HCT116 (cell line): Measurements from ENCODE around the gene AGBL3. TPM values are rescaled to one million over a fixed set of nuclear protein-coding genes. Genes with fewer than 3 reads are reported as not detected.

Experiments used
- ATAC-seq: fragments of 200-7000 bp; cut with Tn5 transposase; 2 replicates; pipeline ENCODE4 v1.9.1; 2020; ENCODE audit warnings: mild to moderate bottlenecking, moderate library complexity
- BruUV-seq: library from RNA; stranded (reverse); fragments of 400-500 nt; replicated peaks from 2 replicates; lab custom pipeline; 2021; lab: Mats Ljungman, UMichigan
- CTCF ChIA-PET: fragments of 300-600 bp; sonication (Branson Sonifier 250); formaldehyde crosslinking; loops from one replicate; lab custom pipeline; 2021; ENCODE audit warnings: antibody characterized with exemption; lab: Charles Lee
- POLR2A ChIA-PET: fragments of 300-600, 350-600 bp; sonication (Branson Sonifier 250); formaldehyde crosslinking; loops from one replicate; lab custom pipeline; 2021; ENCODE audit warnings: antibody characterized with exemption; lab: Charles Lee
- RAD21 ChIA-PET, 2 experiments: fragments of 300-600 bp; sonication (Branson Sonifier 250); formaldehyde crosslinking; loops; one replicate each; lab custom pipeline; 2023; ENCODE audit warnings: low total read pairs in 2 of 2; ENCODE audit not compliant: uncharacterized antibody in 2 of 2, unreplicated experiment in 2 of 2, low non-redundant PET in 1 of 2; lab: Charles Lee
- DNase-seq: peaks from one replicate; pipeline ENCODE4 v3.0.0-alpha.2; 2010; ENCODE audit warnings: low read depth, low spot score
- H2AFZ ChIP-seq: fragments of 200-600 bp; shearing (Covaris generic), sonication (generic); 2 replicates; pipeline ENCODE4 v1.6.1; 2017; ENCODE audit warnings: low read depth, mixed run types, mixed read lengths, antibody characterized with exemption, low read length; ENCODE audit not compliant: poor library complexity, severe bottlenecking
- H3K27ac ChIP-seq: 2 replicates; pipeline ENCODE4 v1.5.1; 2012; ENCODE audit warnings: low read depth, low read length
- H3K27me3 ChIP-seq: fragments of 200-600 bp; sonication (generic); 2 replicates; pipeline ENCODE4 v1.6.1; 2016; ENCODE audit warnings: mixed run types, low read length, mixed read lengths; ENCODE audit not compliant: insufficient read depth
- H3K36me3 ChIP-seq, 2 experiments: fragments of 200-500 bp in 1 of 2; fragments of 200-600 bp in 1 of 2; sonication (Bioruptor generic) in 1 of 2; sonication (generic) in 1 of 2; 2 replicates each; pipeline versions ENCODE4 v1.5.1 to v1.6.1; 2014 to 2016; ENCODE audit warnings: low read length in 2 of 2, inconsistent platforms in 1 of 2, mixed read lengths in 1 of 2, mixed run types in 1 of 2; ENCODE audit not compliant: insufficient read depth in 2 of 2, control insufficient read depth in 1 of 2
- H3K4me1 ChIP-seq, 2 experiments: fragments of 200-600 bp in 1 of 2; sonication (generic) in 1 of 2; 2 replicates each; pipeline versions ENCODE4 v1.5.1 to v1.6.1; 2012 to 2017; ENCODE audit warnings: low read length in 2 of 2, inconsistent platforms in 1 of 2, mild to moderate bottlenecking in 1 of 2, mixed read lengths in 1 of 2, mixed run types in 1 of 2, moderate library complexity in 1 of 2; ENCODE audit not compliant: insufficient read depth in 2 of 2, control insufficient read depth in 1 of 2
- H3K4me2 ChIP-seq: fragments of 200-600 bp; sonication (generic); 2 replicates; pipeline ENCODE4 v1.6.1; 2017; ENCODE audit warnings: mixed run types, low read length, mixed read lengths
- H3K4me3 ChIP-seq, 2 experiments: fragments of 200-600 bp in 1 of 2; sonication (generic) in 1 of 2; replicated peaks in 1 of 2; 2 replicates each; pipeline ENCODE4 v1.5.1; 2011 to 2016; ENCODE audit warnings: low read length in 2 of 2, control low read depth in 1 of 2, low read depth in 1 of 2, mild to moderate bottlenecking in 1 of 2, mixed read lengths in 1 of 2, mixed run types in 1 of 2
- H3K79me2 ChIP-seq: fragments of 200-600 bp; sonication (generic); 2 replicates; pipeline ENCODE4 v1.6.1; 2017; ENCODE audit warnings: mild to moderate bottlenecking, mixed run types, low read length, moderate library complexity, mixed read lengths; ENCODE audit not compliant: insufficient read depth
- H3K9ac ChIP-seq: fragments of 200-600 bp; sonication (generic); 2 replicates; pipeline ENCODE4 v1.6.1; 2016; ENCODE audit warnings: low read length, mixed read lengths
- H3K9me2 ChIP-seq: fragments of 200-600 bp; sonication (generic), shearing (Covaris generic); 2 replicates; pipeline ENCODE4 v1.6.1; 2017; ENCODE audit warnings: mixed run types, mild to moderate bottlenecking, moderate library complexity; ENCODE audit not compliant: insufficient read depth
- H3K9me3 ChIP-seq, 2 experiments: fragments of 200-500 bp in 1 of 2; fragments of 200-600 bp in 1 of 2; sonication (Bioruptor generic) in 1 of 2; sonication (generic) in 1 of 2; 2 replicates each; pipeline ENCODE4 v1.6.1; 2014 to 2017; ENCODE audit warnings: low read length in 2 of 2, mixed read lengths in 2 of 2, inconsistent platforms in 1 of 2, low read depth in 1 of 2, mild to moderate bottlenecking in 1 of 2, mixed run types in 1 of 2, moderate library complexity in 1 of 2; ENCODE audit not compliant: control insufficient read depth in 1 of 2, insufficient read depth in 1 of 2
- H4K20me1 ChIP-seq: fragments of 200-600 bp; sonication (generic), shearing (Covaris generic); 2 replicates; pipeline ENCODE4 v1.6.1; 2017; ENCODE audit warnings: mixed run types, mild to moderate bottlenecking, moderate library complexity; ENCODE audit not compliant: insufficient read depth
- CBX3 ChIP-seq: IDR thresholded peaks from 2 replicates; pipeline ENCODE4 v1.6.1; 2012; ENCODE audit warnings: low read depth
- CEBPB ChIP-seq: IDR thresholded peaks from 2 replicates; pipeline ENCODE4 v1.6.1; 2012; ENCODE audit warnings: low read depth
- EGR1 ChIP-seq: IDR thresholded peaks from 2 replicates; pipeline ENCODE4 v1.6.1; 2012; ENCODE audit warnings: low read depth
- ELF1 ChIP-seq: IDR thresholded peaks from 2 replicates; pipeline ENCODE4 v1.6.1; 2012; ENCODE audit warnings: low read depth, borderline replicate concordance
- EZH2 ChIP-seq: fragments of 200-600 bp; sonication (generic); IDR thresholded peaks from 2 replicates; pipeline ENCODE4 v1.6.1; 2017; ENCODE audit warnings: antibody characterized with exemption, mixed run types
- EZH2phosphoT487 ChIP-seq: fragments of 200-600 bp; IDR thresholded peaks from 2 replicates; pipeline ENCODE4 v1.6.1; 2018; ENCODE audit warnings: antibody characterized with exemption, borderline replicate concordance
- FOSL1 ChIP-seq: IDR thresholded peaks from 2 replicates; pipeline ENCODE4 v1.6.1; 2012; ENCODE audit warnings: low read depth
- POLR2A ChIP-seq: IDR thresholded peaks from 2 replicates; pipeline ENCODE4 v1.7.0; 2011; ENCODE audit warnings: borderline replicate concordance; ENCODE audit not compliant: insufficient read depth, insufficient read length; ENCODE audit errors: extremely low read depth
- POLR2AphosphoS5 ChIP-seq: IDR thresholded peaks from 2 replicates; pipeline ENCODE4 v1.6.1; 2011; ENCODE audit warnings: mild to moderate bottlenecking, low read depth, low read length, moderate library complexity
- SIN3A ChIP-seq: IDR thresholded peaks from 2 replicates; pipeline ENCODE4 v1.6.1; 2012; ENCODE audit warnings: low read depth
- SP1 ChIP-seq: IDR thresholded peaks from 2 replicates; pipeline ENCODE4 v1.6.1; 2012; ENCODE audit warnings: low read depth
- SRF ChIP-seq: IDR thresholded peaks from 2 replicates; pipeline ENCODE4 v1.6.1; 2012; ENCODE audit warnings: low read depth
- ZNF274 ChIP-seq: fragments of 200-500 bp; sonication (Bioruptor generic); IDR thresholded peaks from 2 replicates; pipeline ENCODE4 v1.6.1; 2014; ENCODE audit warnings: mild to moderate bottlenecking, low read depth, low read length, inconsistent platforms
- intact Hi-C: fragments of 100-400 bp; cut with micrococcal nuclease; formaldehyde crosslinking; loops from 2 replicates; pipeline ENCODE4 v1.10.0; 2022
- total RNA-seq: library from RNA; stranded (reverse); gene quantifications from one replicate; pipeline ENCODE4 v1.2.1, GENCODE V29; 2021; ENCODE audit not compliant: unreplicated experiment
- TF ChIP-seq, protein P1 (sequence below), 3 experiments: fragments of 200-600 bp in 1 of 3; sonication (generic) in 1 of 3; IDR thresholded peaks in 2 of 3; conservative IDR thresholded peaks in 1 of 3; 2 replicates each; pipeline ENCODE4 v1.5.1; 2012 to 2017; ENCODE audit warnings: low read depth in 2 of 3, low read length in 2 of 3, antibody characterized with exemption in 1 of 3, borderline replicate concordance in 1 of 3, control low read depth in 1 of 3, mild to moderate bottlenecking in 1 of 3, mixed read lengths in 1 of 3, mixed run types in 1 of 3, moderate library complexity in 1 of 3; ENCODE audit not compliant: insufficient read depth in 1 of 3

AGBL3 gene
- total RNA-seq, 1 experiment from 2014 or later: 1.9 TPM

- ChIA-PET POLR2A (no interaction called here), CTCF (no interaction called here), RAD21 (no interaction called here)
- no peaks in the 10 kb centered on the region for H3K4me1 ChIP-seq
- no peaks in the 10 kb centered on the region; the same call in 1 of the 2 replicates for H4K20me1 ChIP-seq
- no peak overlapping the region for H3K4me2 ChIP-seq
- DNase-seq: no peak
- H3K27me3 ChIP-seq: no peaks in the 10 kb centered on the region
- H3K36me3 ChIP-seq: no peaks in the 10 kb centered on the region
- no peaks in the 10 kb centered on the region for H3K79me2 ChIP-seq
- TF ChIP-seq ZNF274 (no peak), POLR2A (no peak), CBX3 (no peak), POLR2AphosphoS5 (no peak), EZH2phosphoT487 (no peak), CEBPB (no peak), SIN3A (no peak), FOSL1 (no peak), SP1 (no peak), ELF1 (no peak), EGR1 (no peak), EZH2 (no peak), SRF (no peak)
- TF ChIP-seq, protein P1, sequence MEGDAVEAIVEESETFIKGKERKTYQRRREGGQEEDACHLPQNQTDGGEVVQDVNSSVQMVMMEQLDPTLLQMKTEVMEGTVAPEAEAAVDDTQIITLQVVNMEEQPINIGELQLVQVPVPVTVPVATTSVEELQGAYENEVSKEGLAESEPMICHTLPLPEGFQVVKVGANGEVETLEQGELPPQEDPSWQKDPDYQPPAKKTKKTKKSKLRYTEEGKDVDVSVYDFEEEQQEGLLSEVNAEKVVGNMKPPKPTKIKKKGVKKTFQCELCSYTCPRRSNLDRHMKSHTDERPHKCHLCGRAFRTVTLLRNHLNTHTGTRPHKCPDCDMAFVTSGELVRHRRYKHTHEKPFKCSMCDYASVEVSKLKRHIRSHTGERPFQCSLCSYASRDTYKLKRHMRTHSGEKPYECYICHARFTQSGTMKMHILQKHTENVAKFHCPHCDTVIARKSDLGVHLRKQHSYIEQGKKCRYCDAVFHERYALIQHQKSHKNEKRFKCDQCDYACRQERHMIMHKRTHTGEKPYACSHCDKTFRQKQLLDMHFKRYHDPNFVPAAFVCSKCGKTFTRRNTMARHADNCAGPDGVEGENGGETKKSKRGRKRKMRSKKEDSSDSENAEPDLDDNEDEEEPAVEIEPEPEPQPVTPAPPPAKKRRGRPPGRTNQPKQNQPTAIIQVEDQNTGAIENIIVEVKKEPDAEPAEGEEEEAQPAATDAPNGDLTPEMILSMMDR (IDR thresholded peaks at IDR 0.05 in 2 of 3, conservative IDR thresholded peaks at IDR 0.05 in 1 of 3; ENCODE audit: borderline replicate concordance in 1 of 3, insufficient read depth in 1 of 3, low read depth in 2 of 3, low read length in 2 of 3): no peak
- H2AFZ ChIP-seq: no peak overlapping the region
- no peak overlapping the region for H3K27ac ChIP-seq
- intact Hi-C loops: no loop called here
- H3K4me3 ChIP-seq: no peak overlapping the region
- H3K9ac ChIP-seq: no peak overlapping the region
- no TSS peak for BruUV-seq
- H3K9me3 ChIP-seq: no peaks in the 10 kb centered on the region
- H3K9me2 ChIP-seq: no peaks in the 10 kb centered on the region
- no peak for ATAC-seq
These were observed 11.0 kb downstream of the AGBL3 start for GRCh38 chr7:134997214-134997885.
